Limb (tissue), 2 donors: ENCODE results near the gene LHFPL2.

Experiments
- DNase-seq, 2 donors: peaks; one replicate each; pipeline ENCODE4 v3.0.0-alpha.2; 2016; ENCODE audit errors: extremely low spot score in 2 of 2

Gene LHFPL2

DNA sequence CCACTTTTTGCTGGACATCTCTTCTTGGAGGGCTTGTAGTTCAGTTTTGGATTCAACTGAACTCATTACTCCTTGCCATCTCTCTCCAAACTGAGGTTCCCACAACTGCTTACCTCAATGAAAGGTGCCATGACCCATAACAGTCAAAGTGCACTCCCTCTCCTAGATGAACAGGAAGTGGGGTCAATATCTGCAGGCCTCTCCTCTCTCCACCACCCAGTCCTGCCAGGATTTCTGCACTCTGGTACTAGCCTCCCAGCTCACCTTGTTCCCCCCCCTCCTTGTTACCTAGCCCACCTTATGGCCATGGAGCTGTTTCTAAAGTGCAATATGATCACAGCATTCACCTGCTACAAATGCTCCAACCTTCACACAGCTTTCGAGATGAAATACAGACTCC, 5.9 kb downstream of the LHFPL2 start:
- DNase-seq: no peak

DNA sequence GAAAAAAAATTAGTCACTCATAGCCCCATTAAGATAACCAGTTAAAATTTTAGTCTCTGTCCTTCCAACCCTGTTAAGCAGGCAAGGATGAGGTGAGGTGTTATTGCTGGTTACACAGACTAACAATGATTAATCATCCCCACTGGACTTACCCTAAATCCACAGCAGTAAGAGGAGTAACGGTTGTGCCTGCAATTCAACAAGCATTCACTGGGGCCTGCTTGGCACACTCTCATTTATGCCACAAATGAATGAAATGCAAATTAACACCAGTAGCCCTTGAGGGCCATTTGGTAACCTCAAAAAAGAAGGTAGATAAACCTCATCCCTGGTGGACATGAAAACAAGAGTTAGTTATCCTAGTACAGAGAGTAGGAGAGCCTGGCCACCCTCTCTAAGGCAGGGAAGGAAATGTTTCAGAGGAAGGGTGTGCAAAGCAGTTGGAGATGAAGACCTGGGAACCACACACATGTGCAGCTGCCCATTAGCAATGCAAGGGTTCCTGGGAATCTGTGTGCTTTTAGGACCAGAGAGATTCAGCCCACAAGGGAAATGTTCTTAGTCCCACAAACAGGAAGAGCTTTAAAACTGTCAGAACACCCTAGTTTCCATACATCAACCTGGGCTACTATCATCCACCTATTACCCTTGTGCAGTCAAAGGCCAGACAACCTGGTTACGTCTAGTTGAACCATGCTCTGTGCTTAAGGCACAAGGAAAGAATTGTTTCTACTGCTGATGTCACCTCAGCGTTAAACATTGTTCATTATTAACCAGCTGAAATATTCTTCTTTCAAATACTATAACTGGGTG, 7.7 kb downstream of the LHFPL2 start:
- DNase-seq: no peak

DNA sequence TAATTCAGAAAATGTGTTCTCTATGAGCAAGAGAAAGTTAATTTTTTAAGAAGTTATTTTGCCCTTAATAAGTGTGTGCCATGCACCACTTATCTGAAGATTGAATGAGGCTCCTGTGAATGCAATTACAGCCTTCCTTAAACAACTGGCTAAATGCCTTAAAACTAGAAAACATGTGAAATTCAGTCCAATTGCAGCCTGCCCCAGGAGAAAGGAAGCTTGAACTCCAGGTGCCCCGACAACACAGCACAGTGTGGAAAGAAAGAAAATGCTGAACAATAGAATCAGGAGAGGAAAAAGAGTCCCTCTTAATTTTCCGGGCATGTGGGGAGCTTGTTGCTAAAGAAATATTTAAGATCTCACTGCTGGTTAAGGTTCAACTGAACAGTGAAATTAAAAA, 8.8 kb downstream of the LHFPL2 start:
- DNase-seq: no peak

DNA sequence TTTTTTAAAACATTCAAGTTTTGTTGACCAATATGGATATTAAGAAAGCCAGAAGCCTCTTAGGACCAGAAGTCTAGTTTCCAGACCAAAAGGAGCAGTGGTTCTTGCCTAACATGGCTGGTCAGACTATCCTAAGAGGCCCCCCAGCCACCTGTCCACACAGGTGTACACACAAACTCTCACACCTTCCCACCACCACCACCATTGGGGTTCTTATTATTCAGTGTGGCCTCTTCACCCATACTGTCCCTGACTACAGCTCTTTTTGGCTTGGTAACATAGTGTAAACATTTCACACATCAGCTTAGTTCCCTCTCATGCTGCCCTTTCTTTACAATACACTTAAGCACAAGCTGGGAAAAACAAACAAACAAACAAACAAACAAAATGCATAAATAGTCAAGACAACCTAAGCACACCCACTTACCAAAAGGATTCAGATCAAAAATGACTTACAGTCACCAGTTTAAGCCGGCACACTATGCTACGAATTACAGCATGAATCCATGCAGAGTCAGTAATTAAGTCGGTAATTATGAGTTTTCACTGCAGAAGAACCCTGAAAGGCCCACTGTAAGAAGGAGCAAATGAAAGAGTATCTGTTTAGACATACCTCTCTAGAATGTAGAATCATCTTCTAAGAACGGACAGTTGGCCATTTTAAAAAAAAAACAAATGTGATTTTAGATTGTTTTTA, 9.5 kb downstream of the LHFPL2 start:
- no peak for DNase-seq

DNA sequence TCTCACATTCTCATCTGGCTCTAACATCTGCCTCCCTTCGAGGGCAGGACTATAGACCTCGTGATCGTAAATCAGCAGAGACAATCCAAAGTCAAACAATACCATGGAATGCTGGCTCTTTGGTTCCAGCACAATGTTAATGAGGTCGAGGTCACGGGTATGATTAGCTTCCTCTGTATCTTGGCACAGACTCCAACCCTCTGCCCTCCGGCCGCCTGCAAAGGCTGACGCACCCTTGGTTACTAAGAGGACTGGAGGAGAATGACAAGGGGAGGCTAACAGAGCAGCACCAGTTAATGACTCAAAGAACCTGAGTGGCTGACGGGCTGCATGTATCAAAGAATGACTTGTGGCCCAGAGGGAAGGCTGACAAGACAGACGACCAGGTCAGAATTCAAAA, 10.1 kb downstream of the LHFPL2 start:
- DNase-seq: no peak

DNA sequence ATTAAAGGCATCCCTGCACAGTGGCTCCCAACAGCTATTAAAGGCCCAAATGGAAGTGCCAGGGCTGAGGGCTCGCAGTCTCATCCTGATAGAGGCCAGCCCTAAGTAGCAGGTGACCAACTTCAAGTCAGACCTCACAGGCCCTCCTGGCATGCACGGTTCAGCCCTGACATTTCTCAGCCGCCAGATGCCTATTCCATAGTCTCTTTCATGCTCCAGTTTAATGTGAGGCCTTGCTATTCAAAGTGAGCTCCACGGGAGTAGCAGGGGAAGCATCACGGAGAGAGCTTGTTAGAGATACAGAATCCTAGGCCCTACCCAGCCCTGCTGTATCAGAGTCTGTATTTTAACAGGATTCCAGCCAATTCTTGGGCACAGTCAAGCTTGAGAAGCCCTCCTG, 11.1 kb downstream of the LHFPL2 start:
- DNase-seq: no peak

DNA sequence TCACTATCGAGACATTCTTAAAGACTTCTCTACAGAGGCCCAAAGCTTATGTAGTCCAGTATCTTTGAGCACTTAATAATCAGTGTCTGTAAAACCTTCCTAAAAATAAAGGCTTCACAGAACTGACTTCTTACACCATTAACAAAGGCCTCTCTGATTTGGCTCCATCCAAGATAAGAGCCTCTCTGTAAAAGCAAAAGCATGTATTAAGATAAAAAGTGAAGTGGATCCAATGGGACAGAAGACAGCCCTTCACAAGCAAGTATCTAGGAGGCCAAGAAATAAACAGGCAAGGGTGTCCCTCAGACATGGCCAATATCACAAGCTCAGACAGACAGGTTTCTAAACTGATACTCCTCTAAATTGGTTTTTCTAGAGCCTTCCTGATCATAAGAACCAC, 11.9 kb downstream of the LHFPL2 start:
- no peak for DNase-seq

DNA sequence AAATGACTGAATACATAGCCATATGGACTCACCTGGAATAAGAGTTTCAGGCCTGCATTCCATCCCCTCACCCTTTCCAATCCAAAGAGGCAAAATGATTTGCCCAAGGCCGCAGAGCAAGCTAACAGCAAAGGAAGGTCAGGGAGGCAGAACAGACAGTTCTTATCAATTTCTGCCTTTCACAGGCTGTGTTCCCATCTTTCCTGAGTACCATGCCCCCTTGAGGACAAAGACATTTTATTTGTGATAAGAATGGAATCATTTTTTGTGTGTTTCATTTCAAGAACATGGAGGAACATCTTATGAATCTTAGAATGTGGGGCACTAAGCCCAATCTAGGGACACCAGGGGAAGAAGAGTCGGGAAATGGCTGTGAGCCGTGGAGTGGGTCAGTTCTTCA, 13.9 kb downstream of the LHFPL2 start:
- no peak for DNase-seq

DNA sequence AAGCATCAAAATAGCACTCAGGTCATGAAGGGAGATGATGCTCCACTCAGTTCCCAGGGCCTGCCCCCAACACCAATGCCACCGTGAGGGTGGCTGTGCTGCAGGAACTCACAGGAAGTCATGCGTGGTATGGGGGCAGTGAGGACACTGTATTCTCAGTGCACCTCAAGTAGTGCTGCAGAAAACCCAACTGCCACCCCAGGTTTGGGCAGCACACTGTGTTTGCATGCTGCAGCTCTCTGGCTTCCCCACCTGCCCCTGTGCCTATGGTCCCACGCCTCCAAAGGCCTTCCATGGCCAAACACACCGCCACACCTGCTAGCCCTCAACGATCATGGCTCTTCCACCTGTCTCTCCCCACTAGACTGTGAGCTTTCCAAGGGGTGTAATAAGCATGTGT, 14.3 kb downstream of the LHFPL2 start:
- peak in 1 of 2 donors; percentile 11 for DNase-seq

DNA sequence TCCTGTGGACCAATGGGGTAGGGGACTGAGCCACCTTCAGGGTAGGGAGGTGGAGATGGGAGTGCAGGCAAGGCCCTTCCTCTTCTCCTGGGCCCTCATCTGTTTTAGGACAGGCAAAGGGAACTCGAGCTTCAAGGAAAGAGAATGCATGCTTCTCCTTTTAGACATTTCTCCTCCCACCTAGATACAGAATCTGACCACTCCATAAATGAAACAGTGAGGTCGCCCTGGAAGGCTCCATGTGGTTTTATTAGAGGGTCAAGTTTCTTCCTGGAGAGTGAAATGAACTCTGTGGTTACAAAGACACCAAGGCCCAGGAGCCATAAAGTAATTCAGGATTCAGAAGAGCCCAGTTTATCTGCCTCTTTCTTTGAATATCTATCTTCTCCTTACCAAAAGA, 14.9 kb downstream of the LHFPL2 start:
- DNase-seq: no peak

DNA sequence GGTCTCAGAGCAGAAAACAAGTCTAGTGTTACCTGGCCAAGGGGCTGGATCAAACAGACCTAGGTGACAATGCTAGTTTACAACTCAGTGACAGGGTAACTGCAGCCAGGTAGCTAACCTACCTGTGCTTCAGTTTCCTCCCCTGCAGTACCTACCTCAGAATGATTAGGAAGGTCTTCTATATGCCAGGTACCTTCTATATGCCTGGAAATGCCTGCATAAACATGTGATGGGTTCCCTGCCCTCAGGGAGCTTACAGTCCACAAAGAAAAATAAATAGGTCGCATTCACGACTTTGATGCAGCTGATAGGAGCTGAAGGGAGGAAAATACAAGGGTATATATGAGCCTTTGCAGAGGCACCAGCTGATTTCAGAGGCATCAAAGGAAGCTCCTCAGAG, 16.1 kb downstream of the LHFPL2 start:
- no peak for DNase-seq

DNA sequence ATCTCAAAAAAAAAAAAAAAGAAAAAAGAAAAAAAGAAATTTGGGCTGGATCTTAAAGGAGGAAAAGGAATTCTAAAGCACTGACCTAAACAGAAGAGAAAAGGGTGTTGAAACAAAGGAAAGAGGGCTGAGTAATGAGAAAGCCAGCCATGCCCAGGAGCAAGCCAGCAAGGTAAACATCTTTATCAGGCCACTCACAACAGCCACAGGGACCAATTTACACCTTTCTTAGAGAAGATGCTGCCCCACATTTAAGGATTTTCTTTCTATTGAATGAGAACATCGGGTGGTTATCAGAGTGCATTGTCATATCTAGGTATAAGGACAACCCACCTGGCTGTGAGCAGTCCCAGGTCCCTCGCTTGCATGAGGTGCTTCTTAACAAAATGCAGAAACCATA, 16.6 kb downstream of the LHFPL2 start:
- DNase-seq: no peak

DNA sequence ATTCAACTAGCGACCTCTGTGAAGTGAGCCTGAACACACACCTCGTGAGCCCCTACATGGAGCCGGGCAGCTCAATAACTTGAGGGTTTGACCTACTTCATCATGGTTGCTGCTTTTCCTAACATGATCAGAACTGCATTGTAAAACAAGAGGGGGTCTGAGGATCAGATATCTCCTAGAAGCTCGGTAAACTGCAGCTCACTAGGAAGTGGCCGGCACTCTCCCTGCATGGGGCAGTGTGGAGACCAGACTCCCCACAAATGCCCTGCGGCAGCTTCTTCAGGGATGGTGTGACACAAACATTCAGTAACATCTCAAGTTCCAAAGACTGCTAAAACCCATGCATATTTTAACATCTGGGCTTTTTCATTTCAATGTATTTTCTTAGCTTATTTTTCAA, 18.5 kb downstream of the LHFPL2 start:
- peak in 1 of 2 donors; percentile 17 for DNase-seq

DNA sequence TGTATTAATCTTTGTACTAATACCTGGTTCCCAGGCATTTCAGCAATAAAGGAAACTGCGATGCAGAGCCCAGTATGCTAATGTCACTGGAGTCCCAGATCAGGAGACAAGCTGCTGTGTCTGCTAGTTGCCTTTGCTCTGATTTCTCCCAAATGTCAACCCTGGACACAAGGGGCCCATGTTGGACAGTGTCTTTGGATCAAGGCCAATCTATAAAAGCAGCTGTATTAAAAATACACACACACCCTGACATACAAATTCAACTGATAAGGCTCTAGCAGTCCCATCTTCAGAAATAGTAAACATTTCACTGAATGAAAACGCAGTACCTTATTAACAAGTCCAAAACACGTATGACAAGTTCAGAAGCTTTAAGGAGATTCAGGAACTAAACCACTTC, 18.9 kb downstream of the LHFPL2 start:
- DNase-seq: no peak

DNA sequence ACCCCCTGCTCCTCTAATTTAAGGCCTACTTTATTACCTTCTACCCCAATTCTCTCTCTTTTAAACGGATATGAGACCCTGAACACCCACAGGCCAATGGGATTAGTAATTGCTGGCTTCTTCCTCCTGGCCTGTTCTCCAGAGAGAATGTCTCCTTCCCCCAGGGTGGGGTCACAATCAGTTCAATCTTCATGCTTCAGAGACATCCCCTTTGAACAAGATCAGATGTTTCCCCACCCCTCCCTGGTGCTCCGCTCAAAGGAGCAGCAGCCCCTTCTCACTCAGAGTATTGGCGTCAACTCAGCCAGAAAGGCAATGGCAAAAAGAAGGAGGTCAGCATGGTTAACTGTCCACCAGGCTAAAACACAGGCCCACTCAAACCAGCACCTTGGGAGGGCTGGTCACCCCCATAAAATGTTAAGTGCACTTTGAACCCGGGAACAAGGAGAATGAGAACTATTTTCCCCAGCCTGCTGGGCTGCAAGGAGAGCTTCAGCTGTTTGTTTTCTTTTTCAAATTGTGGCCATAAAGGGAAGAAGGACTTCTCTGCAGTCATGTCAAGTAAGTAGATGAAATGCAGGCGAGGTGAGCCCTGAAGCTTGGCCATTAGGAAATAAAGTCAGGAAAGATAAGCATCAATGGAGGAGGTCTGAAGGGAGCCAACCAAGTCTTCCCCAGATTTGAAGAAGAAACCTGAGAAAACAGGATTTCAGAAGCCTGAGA, 20.1 kb downstream of the LHFPL2 start:
- peak in 1 of 2 donors; percentile 6 for DNase-seq

DNA sequence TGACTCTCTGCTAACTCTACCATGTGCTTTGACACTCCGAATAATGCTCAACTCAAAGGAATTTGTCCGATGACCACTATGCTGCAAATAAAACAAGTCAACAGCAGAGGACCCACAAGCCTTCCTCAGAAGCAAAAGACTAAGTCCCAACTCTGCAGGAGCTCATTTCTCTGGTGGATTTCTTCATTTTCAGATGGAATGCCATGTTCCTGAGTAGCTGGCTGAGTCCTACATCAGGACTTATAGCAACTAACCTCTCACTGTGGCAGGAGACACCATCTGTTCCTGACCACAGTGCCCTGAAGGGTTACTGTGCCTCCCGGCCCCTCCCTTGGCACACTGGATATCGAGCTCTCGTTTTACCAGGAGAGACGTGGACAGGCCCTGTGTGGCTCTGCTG, 20.8 kb downstream of the LHFPL2 start:
- DNase-seq: no peak

DNA sequence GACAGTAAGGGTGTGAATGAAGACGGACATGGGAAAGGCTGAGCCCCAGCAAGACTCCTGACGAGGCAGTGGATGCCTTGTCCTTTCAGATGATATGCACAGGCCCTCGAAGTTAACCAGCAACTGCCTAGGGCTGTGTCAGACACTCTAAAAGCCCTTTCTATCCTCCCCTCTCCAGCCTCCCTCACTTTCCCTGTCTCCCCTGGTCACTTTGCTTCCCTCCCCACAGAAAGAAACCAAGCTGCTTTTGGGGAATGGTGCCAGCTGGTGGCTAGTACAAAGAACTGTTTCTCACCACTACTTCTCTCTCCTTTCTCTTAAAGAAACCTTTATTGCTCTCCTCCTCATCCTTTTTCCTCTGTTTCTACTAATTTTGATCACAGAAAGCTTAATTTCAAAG, 21.4 kb downstream of the LHFPL2 start:
- no peak for DNase-seq

DNA sequence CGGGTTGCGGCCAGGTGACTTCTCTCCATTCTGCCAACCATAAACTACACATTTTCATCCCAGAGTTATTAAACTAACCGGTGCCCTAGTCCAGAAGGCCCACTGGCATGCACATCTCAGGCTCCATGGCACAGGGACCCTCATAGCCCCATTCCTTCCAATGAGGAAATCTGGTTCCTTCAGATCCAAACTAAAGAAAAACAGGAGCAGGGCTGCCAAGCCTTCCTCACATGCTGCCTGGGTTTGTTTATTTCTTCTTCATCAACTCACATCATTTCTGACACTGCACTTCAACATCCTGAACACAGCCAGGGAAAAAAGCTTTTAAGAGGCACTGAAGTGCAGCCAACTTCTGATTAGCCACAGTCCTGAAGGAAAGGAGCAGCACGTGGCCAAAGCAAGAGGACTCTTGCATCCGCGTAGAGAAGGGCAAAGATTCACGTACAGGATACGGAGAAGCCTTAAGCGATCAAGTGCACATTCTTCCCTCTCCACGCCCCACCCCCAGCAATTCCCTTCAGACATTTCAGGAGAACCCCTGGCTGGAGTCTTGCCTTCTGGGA, 22.5 kb downstream of the LHFPL2 start:
- DNase-seq: no peak

DNA sequence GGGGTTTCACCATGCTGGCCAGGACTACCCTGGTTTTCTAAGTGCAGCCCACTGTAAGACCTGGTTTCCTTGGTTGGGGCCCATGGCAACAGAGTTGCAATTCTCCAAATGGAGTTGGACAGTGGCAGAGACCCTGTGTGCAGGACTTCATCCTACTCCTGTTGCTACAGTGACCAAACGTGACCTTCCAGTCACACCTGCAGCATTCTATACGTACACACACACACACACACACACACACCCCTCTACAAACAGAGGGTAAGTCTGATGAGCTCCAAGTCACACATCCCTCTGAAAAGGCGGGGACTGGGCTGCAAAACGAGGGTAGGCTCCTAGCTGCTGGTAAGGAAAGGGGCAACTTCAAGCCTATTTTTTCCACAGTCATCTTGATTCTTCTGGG, 23.6 kb downstream of the LHFPL2 start:
- no peak for DNase-seq

DNA sequence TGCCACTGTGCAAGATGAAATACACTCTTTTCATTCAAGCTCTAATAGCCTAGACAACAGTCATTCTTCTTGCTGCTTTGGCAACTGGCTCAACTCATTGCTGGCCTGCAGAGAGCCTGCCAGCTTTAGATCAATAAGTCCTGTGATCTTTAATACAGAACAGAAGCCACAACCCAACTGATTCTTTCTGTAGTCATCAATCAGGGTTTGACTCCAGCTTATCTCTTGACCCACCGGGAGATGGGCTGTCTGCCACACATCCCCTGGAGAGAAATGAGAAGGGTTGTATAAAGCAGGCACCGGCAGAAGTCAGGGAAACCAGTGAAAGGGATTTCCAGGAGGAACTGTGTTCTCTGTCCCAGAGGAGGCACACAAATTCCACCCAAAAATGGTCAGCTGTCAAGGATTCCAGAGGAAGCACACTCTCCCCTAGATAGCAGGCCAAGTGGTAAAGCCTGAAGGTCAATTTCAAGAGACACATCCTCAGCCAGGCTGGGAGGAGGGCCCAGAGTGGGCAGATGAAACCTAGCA, 24.5 kb downstream of the LHFPL2 start:
- DNase-seq: no peak

DNA sequence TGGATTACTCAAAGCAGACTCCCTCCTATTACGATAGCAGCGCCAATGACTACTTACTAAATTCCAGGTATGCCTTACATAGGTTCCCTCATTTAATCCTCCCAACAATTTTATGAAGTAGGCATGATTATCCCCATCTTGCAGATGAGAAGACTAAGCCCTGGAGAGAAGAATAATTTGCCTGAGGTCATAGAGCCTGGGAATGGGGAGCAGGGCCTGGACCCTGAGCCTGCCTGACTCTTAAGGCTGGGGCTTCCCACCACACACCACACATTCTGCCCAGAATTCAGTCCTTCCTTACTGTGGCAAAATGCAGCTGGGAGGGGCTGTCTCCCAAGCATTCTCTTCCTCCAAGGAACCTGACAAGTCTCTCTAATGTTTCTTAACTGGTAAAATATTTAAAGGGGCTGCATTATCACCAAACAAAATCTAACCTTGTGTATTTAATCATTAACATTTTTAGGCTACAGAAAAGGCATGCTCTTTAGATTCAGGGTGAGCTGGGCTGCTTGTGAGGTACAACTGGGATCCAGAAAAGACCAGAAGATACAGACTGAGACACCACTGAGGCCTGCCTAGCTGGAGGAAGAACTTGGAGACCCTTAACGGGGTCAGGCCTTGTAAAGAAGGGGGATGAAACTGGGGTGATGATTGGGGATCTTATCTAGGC, 26.1 kb downstream of the LHFPL2 start:
- DNase-seq: no peak
